GM21390 (cell line): Measurements from ENCODE around the gene CSH1.
"Not testable (repeated sequence)": the region's sequence is repeated elsewhere in the genome, so short reads cannot be mapped to it uniquely, and the experiment has no call there.

Experiments used
- ATAC-seq: cut with Tn5 transposase; IDR thresholded peaks from one replicate; pipeline ENCODE4 v1.9.1; 2021; ENCODE audit not compliant: unreplicated experiment

Gene CSH1

DNA sequence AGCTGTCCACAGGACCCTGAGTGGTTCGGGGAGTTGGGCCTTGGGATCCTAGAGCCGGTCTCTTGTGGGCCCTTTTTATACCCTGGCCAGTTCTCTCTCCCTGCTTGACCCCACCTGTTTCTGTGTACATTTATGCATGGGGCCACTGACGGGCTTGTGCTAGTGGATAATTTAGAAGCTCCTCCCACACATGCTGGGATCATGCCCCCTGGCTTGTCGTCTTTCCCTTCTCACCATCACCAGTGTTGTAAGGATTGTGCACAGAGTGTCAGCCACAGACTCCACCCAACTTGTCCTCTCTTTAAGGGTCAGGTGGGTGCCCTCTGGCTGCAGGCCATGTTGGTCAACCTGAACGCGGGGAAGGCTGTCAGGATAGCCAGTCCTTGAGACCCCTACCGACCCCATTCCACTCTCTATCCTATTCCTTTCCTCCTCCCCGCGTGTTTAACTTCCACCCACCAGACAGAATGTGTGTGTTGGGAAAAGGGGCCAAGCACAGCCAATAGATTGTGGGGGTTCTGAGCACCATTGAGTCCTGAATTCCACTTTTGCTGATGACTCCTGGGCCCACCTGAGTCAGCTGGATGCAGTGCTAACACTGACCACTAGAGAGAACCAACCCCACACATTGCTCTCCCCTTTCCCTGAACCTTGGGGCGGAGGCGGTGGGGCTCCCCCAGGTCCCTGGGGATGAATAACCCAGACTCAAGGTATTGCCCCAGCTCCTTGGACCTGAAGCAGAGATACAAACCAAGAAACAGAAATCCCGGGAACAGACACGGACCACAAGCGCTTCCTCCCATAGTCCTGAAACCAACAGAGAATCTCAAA is at the start of gene CSH1:
Gene CSH1 (minus strand): TSS at position 51 of the 831 bp plus-strand sequence. CDS start 63 bp downstream, outside the sequence.
- not testable (repeated sequence) for ATAC-seq

GRCh38 chr17:63945784-63946439 is 49.5 kb upstream of the CSH1 start:
- ATAC-seq = no peak

GRCh38 chr17:63944736-63945499 is 48.5 kb upstream of the CSH1 start:
- no peak for ATAC-seq

DNA sequence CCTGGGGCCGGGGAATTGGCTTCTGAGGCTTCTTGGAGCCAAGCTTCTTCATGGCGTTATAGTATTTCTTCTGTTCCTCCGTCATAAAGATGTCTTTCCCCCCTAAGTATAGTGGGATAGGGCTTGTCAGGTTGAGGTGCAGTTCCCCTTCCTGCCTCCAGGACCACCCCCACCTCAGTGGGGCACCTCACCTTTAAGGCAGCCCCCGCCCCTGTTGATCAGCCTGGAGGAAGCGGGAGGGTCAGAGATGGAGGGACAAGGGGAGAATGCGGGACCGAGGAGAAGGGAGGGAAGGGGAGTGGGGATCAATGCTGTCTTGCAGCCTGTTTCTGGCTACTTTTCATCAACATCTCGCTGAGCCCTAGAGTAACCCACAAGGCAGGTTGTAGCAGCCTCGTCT is 47.4 kb upstream of the CSH1 start:
- no peak for ATAC-seq

- no peak for ATAC-seq
Measured at GRCh38 chr17:63942309-63942985, 46.1 kb upstream of the CSH1 start.

DNA sequence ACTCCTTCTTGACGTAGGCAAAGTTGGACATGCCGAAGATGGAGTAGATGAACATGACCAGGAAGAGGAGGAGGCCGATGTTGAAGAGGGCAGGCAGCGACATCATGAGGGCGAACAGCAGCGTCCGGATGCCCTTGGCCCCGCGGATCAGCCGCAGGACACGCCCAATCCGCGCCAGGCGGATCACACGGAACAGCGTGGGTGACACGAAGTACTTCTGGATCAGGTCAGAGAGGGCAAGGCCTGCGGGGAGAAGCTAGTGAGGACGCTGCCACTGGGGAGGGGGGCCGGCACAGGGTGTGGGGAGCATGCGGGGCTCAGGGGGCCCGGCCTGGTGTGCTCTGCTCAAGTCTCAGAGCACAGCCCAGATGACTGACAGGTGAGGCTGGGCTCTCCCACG is 45.4 kb upstream of the CSH1 start:
- no peak for ATAC-seq

DNA sequence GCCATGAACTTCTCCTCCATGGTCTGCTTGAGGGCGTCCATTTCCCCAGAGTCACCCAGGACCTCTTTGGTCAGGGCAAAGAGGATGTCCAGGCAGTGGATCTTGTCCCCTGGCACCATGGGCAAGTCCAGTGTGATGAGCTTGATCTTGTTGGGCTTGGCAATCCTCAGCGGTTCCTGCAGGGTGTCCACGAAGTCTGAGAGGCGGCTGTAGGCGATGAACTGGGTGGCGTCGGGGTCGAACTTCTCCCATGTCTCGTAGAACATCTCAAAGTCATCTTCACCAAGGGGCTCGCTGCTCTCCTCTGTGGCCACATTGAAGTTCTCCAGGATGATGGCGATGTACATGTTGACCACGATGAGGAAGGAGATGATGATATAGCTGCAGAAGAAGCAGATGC is 44.8 kb upstream of the CSH1 start:
- ATAC-seq = no peak

DNA sequence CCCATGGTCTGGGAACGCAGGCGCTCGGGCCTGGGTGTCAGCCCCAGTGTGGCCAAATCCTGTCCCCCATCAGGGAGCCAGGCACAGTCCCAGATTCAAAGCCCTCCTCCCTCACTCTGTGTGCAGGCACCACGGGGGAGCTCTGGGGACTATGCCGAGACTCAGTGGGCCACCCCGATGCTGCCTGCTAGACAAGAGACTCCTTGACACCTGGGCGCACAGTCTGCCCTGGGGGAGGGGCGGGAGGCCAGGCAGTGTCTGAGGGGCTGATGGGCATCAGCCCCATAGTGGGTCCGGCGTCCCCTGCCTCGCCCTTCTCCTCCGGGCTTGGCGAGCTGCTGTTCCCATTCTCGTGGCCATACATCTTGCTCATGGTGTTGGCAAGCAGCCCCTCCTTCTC is 44.2 kb upstream of the CSH1 start:
- no peak for ATAC-seq

- ATAC-seq = no peak
Measured at GRCh38 chr17:63939884-63940283, 43.5 kb upstream of the CSH1 start.

DNA sequence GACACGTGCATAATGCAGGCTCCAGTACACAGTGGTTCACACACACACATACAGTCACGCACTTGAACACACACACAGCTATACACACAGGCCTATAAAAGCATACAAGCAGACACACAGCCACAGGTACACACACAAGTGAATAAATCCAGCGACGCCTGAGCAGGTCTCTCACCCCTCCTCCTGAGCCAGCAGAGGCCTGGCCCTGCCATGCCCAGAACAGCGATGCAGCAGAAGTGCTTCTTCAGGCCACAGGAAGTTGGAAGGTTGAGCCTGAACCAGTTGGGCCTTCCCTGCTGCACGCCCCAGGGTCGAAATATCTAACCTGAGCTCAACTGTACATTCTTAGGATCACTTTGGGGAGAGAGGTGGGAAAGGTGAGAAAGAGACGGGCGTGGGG is 43.0 kb upstream of the CSH1 start:
- ATAC-seq = no peak

DNA sequence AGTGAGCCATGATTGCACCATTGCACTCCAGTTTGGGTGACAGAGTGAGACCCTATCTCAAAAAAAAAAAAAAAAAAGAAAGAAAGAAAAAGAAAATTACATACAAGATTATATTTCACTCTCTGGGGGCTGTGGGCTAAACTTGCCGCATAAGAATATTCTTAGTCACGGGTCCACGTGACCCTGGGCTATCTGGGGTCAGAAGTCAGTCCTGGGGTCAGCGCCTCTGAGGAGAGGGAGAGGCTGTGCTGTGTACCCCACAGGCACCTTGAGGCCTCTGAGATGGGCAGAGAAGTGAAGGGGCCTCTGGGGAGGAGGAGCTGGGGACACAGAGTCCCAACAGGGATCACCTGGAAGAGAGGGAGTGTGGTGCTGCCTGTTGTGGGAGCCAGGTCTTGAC is 41.5 kb upstream of the CSH1 start:
- no peak for ATAC-seq

GRCh38 chr17:63937319-63937718 is 40.9 kb upstream of the CSH1 start:
- no peak for ATAC-seq

GRCh38 chr17:63934183-63935112 is 38.1 kb upstream of the CSH1 start:
- ATAC-seq = no peak

GRCh38 chr17:63933598-63933997 is 37.2 kb upstream of the CSH1 start:
- ATAC-seq = no peak

DNA sequence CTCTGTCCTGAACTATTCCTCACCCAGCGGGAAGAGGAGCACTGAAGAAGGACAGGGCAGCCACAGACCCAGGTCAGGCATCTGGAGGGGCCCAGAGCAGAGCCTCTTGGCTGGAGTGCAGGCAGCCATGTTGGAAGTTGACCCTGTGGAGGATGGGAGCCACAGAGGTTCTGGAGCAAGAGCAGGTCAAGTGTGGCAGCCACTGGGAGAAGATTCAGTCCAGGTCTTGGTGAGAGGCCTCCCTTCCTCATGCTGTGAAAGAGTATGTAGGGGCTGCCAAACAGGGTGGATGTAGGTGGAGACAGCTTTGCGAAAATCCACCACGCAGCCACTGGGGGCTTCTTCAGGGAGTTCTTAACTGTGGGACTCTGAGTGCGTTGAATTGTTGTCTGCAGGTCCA is 36.3 kb upstream of the CSH1 start:
- ATAC-seq = peak; percentile 5

DNA sequence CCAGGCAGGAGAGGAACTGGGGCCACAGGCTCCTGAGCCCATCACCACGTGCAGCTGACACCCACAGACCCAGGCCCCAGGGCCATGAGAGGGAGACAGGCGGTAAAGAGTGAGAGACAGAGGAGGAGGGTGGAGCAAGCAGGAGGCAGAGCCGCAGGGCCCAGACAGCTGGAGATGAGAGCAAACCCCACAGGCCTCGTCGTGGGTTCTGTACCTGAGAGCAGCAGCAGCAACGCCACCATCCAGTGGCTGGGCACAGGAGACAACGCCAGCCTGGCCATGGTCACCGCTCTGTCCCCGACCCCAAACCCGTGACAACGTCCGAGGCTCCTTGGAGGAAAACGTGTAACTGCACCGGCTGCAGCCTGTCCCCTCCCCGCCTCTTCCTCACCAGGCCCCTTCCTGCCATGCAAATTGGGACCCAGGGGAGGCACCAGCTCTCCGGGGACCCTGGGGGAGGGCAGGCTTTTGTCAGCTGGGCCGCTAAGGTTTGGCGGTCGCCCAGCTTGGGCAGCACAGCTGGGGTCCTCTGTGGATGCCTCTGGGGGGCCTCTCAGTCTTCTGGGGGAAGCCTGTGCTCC is 35.7 kb upstream of the CSH1 start, which contains the start of gene CD79B:
Gene CD79B (minus strand): TSS at position 351 of the 581 bp plus-strand sequence. CDS start 70 bp downstream, at position 281.
- peak; percentile 74 for ATAC-seq

DNA sequence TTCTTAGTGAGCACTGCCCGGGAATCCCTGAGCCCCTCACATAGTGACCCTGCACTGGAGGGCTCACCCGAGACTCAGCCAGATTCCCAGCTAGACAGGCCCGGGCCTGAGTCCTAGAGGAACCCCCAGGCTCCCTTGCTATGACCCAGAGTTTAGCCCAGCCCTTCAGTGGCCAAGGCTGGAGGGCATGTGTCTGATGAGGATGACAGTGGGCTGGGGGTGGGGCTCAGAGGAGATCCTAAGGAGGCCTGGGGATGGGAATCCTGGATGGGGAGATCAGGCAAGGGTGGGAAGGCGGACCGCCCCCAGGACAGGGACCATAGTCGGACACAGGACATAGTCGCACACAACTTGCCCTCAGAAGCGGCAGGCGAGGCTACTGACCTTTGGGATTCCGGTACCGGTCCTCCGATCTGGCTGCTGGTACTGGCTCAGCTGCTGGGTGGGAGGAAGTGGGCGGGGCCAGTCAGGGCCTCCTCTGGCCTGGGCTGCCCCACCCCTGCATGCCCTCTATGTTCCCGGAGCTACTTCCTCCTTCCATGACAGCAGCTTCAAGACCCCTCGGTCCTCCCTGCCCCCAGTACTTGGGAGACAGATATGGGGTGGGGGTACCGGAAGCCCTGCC is 34.7 kb upstream of the CSH1 start:
- peak; percentile 46 for ATAC-seq

- no peak for ATAC-seq
Measured at GRCh38 chr17:63929860-63930766, 33.7 kb upstream of the CSH1 start.
